Parathyroid adenoma (tissue), 2 donors: ENCODE measurements around the gene ZNF324B.
"Not testable (repeated sequence)": the region's sequence is repeated elsewhere in the genome, so short reads cannot be mapped to it uniquely, and the experiment has no call there.

Experiments
- H2AFZ ChIP-seq: fragments of 300-600 bp; sonication (generic); one replicate; pipeline ENCODE4 v1.7.0; 2017; ENCODE audit warnings: antibody characterized with exemption, mild to moderate bottlenecking
- H3K27ac ChIP-seq: fragments of 300-600 bp; sonication (generic); one replicate; pipeline ENCODE4 v1.7.0; 2017
- H3K27me3 ChIP-seq: fragments of 300-600 bp; sonication (generic); one replicate; pipeline ENCODE4 v1.7.0; 2017; ENCODE audit warnings: low read length; ENCODE audit not compliant: control insufficient read depth, insufficient read depth
- H3K36me3 ChIP-seq: fragments of 300-600 bp; sonication (generic); one replicate; pipeline ENCODE4 v1.7.0; 2017; ENCODE audit warnings: low read length; ENCODE audit not compliant: control insufficient read depth, insufficient read depth
- H3K4me1 ChIP-seq: fragments of 300-600 bp; sonication (generic); one replicate; pipeline ENCODE4 v1.7.0; 2017; ENCODE audit warnings: control low read depth
- H3K4me2 ChIP-seq: fragments of 300-600 bp; sonication (generic); one replicate; pipeline ENCODE4 v1.7.0; 2017; ENCODE audit warnings: low read length
- H3K4me3 ChIP-seq: fragments of 300-600 bp; sonication (generic); one replicate; pipeline ENCODE4 v1.7.0; 2017; ENCODE audit warnings: low read depth, low read length
- H3K79me2 ChIP-seq: fragments of 300-600 bp; sonication (generic); one replicate; pipeline ENCODE4 v1.7.0; 2017; ENCODE audit warnings: control low read depth
- H3K9ac ChIP-seq: fragments of 300-600 bp; sonication (generic); one replicate; pipeline ENCODE4 v1.7.0; 2017; ENCODE audit warnings: mild to moderate bottlenecking
- H3K9me3 ChIP-seq: fragments of 300-600 bp; sonication (generic); one replicate; pipeline ENCODE4 v1.7.0; 2017; ENCODE audit warnings: low read length; ENCODE audit not compliant: control insufficient read depth
- CTCF ChIP-seq: fragments of 300-600 bp; sonication (generic); IDR thresholded peaks from one replicate; pipeline ENCODE4 v1.7.0; 2017; ENCODE audit warnings: antibody characterized with exemption, mild to moderate bottlenecking
- donor health status: primary hyperparathyroidism.

Gene ZNF324B

GRCh38 chr19:58451358-58452101, at the start of gene ZNF324B:
ZNF324B (plus strand) TSS chr19:58451622; CDS start chr19:58453702, 2,080 bp downstream.
- no peak for TF ChIP-seq CTCF
- Histone ChIP-seq H3K9ac (peak within 1 kb of the TSS; percentile 35), H3K27ac (peak within 1 kb of the TSS; percentile 53)

GRCh38 chr19:58401840-58402421, 49.5 kb upstream of the ZNF324B start:
- H2AFZ ChIP-seq: peak overlapping the region; percentile 77
- H3K79me2 ChIP-seq: no peaks in the 10 kb centered on the region
- H3K4me3 ChIP-seq: peak overlapping the region; percentile 83
- H3K27me3 ChIP-seq: no peaks in the 10 kb centered on the region
- H3K9ac ChIP-seq: no peak overlapping the region
- peak overlapping the region; percentile 99 for H3K4me2 ChIP-seq
- H3K9me3 ChIP-seq: no peaks in the 10 kb centered on the region
- no peaks in the 10 kb centered on the region for H3K36me3 ChIP-seq
- no peak for TF ChIP-seq CTCF
- peaks cover 3% of the 10 kb centered on the region for H3K4me1 ChIP-seq
- H3K27ac ChIP-seq: no peak overlapping the region

More at GRCh38 chr19:58451358-58452101, at the start of gene ZNF324B:
- no peaks in the 10 kb centered on the region for H3K9me3 ChIP-seq
- peak within 1 kb of the TSS; percentile 91 for H3K4me2 ChIP-seq
- peak within 1 kb of the TSS; percentile 93 for H3K4me3 ChIP-seq
- H2AFZ ChIP-seq: peak within 1 kb of the TSS; percentile 90
- H3K79me2 ChIP-seq: peaks cover 11% of the 10 kb centered on the region
- H3K27me3 ChIP-seq: no peaks in the 10 kb centered on the region
- H3K36me3 ChIP-seq: no peaks in the 10 kb centered on the region
- H3K4me1 ChIP-seq: peaks cover 11% of the 10 kb centered on the region

- H3K4me2 ChIP-seq, H3K36me3 ChIP-seq: not testable (repeated sequence)
These were observed 47.4 kb upstream of the ZNF324B start for GRCh38 chr19:58403920-58404478.

GRCh38 chr19:58406818-58407657, 44.4 kb upstream of the ZNF324B start:
- peak overlapping the region; percentile 89 for H3K4me3 ChIP-seq

More at GRCh38 chr19:58403920-58404478, 47.4 kb upstream of the ZNF324B start:
- not testable (repeated sequence) for H2AFZ ChIP-seq, H3K9me3 ChIP-seq, H3K79me2 ChIP-seq, H3K4me1 ChIP-seq, H3K27ac ChIP-seq, H3K4me3 ChIP-seq, H3K27me3 ChIP-seq, H3K9ac ChIP-seq

More at GRCh38 chr19:58406818-58407657, 44.4 kb upstream of the ZNF324B start:
- Histone ChIP-seq H2AFZ (no peak overlapping the region), H3K36me3 (no peaks in the 10 kb centered on the region), H3K27ac (peak overlapping the region; percentile 87), H3K27me3 (no peaks in the 10 kb centered on the region), H3K9ac (no peak overlapping the region), H3K9me3 (no peaks in the 10 kb centered on the region), H3K79me2 (peaks cover 14% of the 10 kb centered on the region), H3K4me2 (peak overlapping the region; percentile 89), H3K4me1 (peaks cover 9% of the 10 kb centered on the region)
- TF ChIP-seq CTCF: peak; percentile 30
